NCI-H1105 (cell line): ENCODE measurements around the gene ELOVL5.
"Not testable (repeated sequence)": the region's sequence is repeated elsewhere in the genome, so short reads cannot be mapped to it uniquely, and the experiment has no call there.

Experiments
- DNase-seq: peaks from one replicate; lab custom pipeline; 2025; lab: John Stamatoyannopoulos, UW

The ELOVL5 gene, protein sequence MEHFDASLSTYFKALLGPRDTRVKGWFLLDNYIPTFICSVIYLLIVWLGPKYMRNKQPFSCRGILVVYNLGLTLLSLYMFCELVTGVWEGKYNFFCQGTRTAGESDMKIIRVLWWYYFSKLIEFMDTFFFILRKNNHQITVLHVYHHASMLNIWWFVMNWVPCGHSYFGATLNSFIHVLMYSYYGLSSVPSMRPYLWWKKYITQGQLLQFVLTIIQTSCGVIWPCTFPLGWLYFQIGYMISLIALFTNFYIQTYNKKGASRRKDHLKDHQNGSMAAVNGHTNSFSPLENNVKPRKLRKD

DNA sequence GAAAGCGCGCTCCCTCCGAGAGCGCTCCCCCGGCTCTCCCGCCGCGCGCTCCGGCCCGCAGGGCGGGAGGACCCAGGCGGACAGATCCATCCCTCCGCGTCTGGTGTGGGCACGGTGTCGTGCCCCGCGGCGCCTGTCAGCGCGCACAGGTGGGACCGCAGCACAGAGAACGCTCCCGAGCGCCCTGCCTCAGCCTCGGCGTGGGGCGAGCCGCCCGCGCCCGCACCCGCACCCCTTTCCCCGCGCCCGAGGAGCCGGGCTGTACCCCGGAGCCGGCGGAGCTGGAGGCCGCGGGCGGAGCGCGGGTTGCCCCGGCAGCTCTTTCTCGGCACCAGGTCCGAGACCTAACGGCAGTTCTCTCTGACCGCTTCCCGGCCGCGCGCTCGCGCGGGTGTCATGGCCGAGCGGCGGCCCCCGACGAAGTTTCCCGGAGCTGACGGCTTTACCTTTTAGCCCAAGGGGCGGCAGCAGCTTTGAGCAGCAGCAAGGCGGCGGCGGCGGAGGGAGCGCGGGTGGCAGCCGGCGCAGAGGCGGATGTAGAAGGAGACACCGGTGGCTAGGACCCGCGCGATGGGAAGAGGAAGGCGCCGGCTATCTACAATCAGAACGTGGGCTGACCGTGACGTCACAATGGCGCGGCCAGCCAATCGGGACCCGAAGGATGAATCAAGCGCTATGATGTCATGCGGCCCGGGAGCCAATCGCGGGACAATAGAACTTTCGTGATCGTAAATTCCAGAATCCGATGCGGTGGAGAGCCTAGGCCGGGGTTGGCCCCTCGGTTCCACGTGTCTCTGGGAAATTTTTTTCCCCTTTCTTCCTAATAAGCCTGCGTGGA, at the start of gene ELOVL5:
ELOVL5 (minus strand) TSS at position 580 of the 838 bp plus-strand sequence. CDS start 53,251 bp downstream, outside the sequence.
- peak; percentile 94 for DNase-seq

DNA sequence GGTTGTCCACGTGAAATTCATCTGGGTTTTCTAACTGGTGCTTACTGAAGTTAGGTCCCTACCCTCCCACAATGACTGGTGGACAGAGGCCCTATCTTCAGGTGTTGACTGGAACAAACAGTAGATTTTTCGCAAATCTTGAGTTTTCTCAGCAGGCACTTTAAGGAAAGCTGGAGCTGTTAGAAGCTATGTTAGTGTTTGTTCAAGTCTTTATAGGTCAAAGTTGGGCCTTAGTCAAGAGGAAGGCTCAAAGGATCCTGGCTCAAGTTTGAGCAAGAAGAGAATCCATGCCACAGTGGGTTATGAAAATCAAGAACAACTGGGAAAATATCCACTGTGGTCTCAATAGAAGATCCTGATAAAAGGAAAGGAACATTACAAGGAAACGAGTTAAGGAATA, 48.5 kb upstream of the ELOVL5 start:
- no peak for DNase-seq

DNA sequence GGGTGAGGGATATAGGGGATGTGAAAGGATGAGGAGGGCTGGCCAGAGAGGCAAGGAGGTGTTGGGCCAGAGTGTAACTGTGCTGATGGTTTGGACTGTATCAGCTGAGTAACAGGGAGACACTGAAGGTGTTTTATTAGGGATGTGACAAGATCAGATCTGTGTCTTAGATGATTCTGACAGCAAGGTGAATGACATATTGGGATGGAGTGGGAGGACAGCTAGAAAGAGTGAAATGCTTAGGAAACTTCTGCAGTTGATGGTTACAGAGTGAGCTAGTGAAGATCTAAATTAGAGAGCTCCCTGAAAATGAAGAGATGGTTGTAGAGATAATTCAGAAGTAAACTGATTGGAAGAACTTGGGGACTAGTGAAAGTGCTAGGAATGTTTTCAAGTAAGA, 47.2 kb upstream of the ELOVL5 start:
- DNase-seq, result no peak

DNA sequence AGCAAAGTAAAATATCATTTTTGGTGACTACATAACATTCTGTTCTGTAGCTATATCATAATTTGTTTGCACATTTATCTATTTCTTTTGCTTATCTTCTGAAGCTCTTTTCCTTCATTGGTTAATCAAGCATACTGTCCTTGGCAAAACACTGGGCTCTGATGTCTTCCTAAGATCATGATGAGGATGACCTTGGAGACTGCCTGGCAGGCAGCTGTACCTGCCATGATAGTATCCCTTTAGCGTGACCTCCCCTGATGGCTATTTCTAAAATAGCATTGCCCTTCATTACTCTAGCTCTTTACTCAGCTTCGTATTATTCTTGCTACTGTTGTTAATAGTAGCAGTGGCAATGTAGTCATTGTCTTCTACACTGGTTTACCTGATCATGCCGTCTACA, 46.0 kb upstream of the ELOVL5 start:
- DNase-seq, result no peak

DNA sequence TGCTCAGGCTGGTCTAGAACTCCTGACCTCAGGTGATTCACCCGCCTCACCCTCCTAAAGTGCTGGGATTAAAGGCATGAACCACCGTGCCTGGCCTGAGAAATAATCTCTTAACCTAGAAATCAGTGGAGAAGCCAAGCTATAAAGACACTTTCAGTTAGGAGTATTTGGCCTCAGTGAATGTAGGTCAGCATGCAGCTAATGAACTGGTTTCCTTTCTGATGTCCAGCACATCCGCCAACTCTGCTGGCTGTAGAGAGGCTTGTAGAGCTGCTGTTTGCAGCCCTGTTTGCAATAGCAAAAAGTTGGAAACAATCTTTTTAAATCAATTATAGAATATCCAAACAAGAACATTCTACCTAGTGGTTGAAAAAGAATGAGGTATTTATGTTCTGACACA, 42.4 kb upstream of the ELOVL5 start:
- no peak for DNase-seq

DNA sequence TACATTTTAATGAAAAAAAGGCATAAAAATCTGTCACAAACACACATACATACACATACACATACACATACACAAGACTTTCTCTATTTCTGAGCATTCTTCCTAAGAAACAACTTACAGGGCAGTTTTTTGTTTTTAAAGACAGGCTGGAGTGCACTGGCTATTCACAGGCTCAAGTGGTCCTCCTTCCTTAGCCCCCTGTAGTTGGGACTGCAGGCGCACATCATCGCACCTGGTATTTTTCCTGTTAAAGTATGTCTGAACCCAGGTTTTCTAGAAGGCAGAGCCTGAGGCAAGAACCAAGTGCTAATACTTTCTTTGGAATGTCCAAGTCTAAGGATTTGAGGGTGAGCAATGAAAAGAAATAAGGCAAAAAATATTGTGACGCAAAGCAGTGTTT, 41.3 kb upstream of the ELOVL5 start:
- no peak for DNase-seq

DNA sequence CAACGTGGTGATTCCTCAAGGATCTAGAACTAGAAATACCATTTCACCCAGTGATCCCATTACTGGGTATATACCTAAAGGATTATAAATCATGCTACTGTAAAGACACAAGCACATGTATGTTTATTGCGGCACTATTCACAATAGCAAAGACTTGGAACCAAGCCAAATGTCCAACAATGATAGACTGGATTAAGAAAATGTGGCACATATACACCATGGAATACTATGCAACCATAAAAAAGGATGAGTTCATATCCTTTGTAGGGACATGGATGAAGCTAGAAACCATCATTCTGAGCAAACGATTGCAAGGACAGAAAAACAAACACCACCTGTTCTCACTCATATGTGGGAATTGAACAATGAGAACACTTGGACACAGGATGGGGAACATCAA, 39.9 kb upstream of the ELOVL5 start:
- not testable (repeated sequence) for DNase-seq

DNA sequence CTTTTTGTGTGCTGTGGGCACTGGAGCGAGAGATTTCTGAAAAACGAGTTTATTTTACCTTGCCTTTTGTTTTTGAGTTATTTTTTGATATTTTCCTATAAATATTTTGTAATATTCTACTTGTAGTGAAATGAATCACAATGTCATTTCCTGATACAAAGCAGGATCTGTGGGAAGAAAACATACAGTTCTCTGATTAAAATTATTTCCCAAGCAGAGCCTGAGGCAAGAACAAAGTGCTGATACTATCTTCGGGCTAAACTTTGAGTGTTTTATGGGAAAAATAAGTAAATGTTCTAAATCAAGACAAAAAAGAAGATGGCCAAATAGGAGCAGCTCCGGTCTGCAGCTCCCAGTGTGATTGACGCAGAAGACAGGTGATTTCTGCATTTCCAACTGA, 33.7 kb upstream of the ELOVL5 start:
- DNase-seq, result no peak

DNA sequence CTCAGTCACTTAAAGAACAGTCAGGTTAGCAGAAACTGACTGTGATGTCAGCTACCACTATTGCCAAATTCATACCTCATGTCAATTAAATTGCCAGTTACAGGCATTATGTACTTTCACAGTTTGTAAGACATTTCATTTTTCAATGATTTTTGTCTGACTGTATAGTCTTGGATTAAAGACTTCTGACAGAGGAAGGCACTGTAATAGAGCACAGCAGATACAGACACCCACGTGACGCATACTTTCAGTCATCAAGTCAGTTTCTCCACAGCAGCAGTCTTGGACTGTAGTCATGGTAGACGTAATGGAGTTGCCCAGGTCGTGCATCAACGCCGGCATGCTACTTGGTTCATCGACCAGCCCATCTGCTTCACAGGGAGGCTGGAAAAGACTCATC, 29.5 kb upstream of the ELOVL5 start:
- no peak for DNase-seq

DNA sequence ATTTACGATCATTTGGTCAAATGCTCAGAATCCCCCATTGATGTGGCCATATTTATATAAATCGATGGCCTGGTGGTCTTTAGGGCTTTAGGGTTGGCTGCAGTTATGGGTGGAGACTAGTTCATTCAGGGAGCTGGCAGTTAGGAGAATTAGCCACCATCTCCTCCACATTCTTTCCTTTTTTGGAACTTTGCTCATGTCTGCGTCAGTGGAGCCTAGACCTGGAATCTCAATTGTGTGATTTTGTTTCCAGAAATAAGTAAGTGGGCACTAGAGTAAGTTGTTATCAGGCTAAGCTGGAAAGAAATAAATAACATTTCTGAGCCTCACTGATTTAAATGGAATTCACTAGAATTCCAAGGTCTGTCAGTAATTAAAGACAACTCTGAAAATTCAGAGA, 29.0 kb upstream of the ELOVL5 start:
- no peak for DNase-seq

DNA sequence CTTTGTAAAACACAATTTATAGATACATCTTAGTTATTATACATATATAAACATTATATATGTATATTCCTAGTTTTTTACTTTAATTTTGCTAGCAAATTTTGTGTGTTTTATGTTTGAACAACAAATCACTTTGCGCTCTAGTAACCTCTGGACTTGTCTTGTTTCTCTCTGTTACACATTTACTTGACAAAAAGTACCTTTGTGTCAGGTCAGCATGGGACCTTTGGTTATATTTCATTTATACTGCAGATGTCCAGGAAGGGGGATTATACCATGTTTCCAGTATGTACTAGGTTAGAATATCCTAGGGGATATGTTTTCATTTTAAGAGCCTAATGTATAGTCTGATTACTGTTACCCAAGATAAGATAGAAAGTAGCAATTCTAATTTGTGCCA, 28.5 kb upstream of the ELOVL5 start:
- DNase-seq, result no peak

DNA sequence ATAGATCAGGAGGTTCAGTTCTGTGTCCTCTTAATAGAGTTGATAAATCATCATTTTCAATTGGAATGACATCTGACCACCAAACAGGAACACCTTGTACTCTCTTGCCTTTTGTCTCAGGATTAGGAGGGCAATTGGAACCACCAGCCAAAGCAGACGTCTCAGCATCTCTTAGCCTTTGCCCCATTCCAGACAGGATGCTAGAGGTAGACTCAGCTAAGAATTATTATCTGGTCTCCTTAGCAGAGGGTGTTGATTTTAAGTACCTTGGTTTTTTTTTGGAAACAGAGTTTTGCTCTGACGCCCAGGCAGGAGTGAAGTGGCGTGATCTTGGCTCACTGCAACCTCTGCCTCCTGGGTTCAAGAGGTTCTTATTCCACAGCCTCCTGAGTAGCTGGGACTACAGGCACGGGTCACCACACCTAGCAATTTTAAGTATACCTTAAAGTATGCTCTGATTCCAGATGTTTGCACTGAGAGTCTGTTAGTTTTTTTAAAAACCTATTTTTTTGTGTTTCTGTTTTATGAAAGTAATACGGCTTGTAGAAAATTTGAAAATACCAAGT, 28.0 kb upstream of the ELOVL5 start:
- no peak for DNase-seq

DNA sequence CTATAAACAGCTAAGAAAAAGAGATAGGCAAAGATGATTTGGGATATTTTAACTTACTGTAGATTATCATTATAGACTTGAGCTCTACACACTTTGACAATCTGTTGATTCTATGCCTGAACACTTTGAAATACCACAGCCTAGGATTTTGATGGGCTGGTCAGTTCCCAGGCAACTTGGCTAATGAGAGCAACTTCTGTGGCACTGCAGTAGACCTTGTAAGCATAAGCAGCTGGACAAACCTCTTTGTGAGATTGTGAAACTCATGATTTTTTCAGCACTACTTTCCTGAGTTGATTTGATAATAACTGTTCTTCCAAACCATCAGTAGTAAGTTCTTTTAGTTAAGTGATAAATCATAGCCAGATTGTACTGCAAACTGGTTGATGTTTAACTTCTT, 27.1 kb upstream of the ELOVL5 start:
- no peak for DNase-seq

DNA sequence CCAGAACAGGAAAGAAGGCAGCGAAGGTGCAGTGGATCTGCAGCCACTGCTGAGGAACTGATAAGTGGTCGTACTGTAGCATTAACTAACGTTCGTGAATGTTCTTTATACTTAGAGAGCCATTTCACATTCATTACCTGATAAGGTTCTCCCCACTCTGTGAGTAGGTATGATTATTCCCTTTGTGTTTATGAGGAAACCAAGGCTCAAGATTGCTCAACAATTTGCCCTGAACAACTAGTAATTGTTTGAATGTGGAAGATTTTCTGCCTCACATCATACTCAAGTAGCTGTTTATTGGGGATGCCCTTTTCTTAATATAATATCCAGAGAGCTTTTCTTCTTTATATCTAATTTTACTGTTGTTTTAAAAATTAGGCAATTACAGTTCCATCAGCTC, 24.9 kb upstream of the ELOVL5 start:
- DNase-seq, result no peak

DNA sequence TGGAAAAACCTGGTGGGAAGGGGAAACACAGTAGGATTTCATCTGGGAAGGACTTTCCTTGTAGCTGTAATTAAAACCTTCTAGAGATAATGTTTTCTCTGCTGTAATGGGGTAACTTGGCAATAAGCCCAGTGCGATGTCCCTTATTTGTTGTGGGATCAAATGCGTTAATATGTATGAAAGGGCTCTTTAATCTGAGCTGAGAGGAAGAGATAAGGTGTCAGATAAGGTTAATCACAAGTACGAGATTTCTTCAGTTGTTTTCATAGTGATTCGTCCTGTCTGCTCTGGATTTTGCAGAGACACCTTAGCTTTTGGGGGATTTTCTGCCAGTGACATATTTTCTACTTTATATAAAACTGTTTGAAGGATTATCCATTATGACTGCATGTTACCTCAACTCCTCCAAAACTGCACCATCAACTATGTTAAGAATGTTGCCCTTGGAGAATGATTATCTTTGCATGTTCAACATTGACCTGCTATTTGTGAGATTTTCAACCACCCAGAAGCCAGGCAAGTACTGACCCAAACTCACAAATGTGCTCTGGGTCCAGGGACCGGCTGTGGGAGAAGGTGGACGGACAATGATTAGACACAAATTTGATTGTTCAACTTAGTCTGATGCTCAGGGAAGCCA, 21.2 kb upstream of the ELOVL5 start:
- peak; percentile 72 for DNase-seq

DNA sequence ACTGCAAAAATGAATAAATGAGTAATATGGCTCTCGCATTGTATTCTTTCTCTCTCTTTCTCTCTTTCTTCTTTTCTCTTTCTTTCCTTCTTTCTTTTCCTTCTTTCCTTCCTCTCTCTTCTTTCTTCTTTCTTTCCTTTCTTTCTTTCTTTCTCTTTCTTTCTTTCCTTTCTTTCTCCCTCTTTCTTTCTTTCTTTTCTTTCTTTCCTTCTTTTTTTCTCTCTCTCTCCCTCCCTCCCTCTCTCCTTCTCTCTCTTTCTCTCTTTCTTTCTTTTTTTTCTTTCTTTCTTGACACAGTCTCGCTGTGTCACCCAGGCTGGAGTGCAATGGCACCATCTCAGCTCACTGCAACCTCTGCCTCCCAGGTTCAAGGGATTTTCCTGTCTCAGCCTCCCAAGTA, 20.3 kb upstream of the ELOVL5 start:
- no peak for DNase-seq

DNA sequence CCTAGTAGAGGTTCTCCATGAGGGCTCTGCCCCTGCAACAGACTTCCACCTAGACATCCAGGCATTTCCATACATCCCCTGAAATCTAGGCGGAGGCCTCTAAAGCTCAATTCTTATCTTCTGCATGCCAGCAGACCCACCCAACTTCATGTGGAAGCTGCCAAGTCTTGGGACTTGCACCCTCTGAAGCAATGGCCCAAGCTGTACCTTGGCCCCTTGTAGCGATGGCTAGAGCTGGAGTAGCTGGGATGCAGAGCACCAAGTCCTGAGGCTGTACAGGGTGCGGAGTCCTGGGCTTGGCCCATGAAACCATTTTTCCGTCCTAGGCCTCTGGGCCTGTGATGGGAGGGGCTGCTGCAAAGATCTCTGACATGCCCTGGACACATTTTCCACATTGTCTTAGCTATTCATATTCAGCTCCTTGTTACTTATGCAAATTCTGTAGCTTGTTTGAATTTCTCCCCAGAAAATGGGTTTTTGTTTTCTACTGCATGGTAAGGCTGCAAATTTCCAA, 17.4 kb upstream of the ELOVL5 start:
- DNase-seq, result no peak

DNA sequence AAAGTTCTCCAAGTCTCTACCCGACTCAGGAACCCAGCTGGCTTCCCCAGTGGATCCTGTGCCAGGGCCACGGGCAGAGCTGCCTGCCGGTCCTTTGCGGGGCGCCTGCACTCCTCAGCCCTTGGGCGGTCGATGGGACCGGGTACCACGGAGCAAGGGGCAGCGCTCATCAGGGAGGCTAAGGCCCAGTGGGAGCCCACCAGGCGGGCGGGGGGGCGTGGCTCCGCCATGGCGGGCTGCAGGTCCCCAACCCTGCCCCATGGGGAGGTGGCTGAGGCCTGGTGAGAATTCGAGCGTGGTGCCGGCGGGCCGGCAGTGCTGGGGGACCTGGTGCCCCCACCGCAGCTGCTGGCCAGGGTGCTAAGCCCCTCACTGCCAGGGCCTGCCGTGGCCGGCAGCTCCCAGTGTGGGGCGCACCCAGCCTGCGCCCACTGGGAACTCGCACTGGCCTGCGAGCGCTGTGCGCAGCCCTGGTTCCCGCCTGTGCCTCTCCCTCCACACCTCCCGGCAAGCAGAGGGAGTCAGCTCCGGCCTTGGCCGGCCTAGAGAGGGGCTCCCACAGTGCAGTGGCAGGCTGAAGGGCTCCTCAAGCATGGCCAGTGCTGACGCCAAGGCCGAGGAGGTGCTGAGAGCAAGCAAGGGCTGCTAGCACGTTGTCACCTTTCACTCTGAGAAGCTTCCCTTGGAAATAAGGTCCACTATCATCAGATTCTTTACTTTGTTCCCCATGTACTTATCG, 14.8 kb upstream of the ELOVL5 start:
- DNase-seq, result no peak

DNA sequence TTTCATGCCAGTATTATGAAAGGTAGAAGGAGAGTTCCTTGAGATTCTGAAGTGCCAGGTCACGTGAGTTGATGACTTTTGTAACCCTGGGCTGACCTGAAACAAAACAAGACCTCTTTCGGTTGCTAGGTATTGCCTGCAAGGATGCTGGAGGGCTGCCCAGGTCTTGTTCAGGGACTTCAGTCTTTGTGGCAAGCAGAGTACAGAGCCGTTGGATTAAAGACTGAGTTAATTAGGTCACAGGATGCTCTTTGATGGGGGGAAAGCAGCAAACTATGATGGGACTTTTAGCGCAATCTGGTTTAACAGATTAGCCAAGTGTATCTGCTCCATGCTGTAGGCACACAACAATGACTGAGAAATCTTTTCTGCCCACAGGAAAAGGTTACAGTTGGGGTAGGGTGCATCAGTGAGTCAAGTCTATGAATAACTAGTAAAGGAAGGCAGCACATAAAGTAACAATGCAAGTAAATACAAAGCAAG, 12.8 kb upstream of the ELOVL5 start:
- DNase-seq, result no peak

DNA sequence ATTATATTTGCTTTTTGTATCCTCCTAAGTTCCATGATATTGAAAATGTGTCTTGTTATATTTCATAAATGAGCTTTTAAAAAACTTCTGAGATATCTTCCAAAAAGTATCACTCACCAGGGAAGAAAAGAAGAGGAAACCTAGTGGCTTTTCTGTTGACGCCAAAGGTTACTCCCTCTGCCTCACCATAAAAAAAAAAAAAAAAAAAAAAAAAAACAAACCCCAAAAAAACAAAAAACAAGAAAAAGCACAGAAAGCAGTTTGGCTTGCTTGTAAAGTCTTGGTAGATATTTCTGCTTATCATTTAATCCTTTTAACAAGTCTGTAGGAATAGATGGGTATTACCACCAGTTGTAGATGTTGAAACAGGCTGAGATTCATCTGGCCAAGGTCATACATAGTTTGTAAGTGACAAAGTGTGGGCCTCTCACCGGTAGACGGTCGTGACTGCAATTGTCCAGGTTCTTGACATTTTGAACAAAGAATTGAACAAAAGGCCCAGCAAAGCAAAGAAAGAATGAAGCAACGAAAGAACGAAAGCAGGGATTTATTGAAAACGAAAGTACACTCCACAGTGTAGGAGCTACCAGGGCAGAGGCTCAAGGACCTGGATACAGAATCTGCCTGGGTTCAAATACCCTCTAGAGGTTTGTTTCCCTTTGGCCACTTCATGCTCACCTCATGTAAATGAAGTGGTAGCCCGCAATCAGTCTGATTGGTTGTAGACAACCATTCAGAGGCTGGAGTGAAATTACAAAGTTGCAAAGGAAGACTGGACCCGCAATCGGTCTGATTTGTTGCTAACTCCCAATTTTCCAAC, 11.6 kb upstream of the ELOVL5 start:
- DNase-seq, result no peak

DNA sequence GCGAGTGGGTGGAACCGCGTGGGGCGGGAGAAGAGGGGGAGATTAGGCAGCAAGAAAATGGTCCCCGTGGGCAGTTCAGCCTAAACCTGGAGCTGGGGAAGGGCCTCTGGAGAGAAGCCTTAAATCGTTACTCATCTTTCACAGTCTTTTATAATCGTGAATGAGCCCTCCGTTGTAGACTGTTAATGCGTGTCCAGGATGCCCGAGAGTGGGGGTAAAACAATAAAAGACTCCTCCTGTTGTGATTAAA, 11.0 kb upstream of the ELOVL5 start:
- DNase-seq, result no peak
